ENCODE measurements around the gene TIMM23B. TPM values are rescaled to one million over a fixed set of nuclear protein-coding genes. Genes with fewer than 3 reads are reported as not detected.
"Not testable (repeated sequence)": the region's sequence is repeated elsewhere in the genome, so short reads cannot be mapped to it uniquely, and the experiment has no call there.

Gene TIMM23B
- total and polyA plus RNA-seq, 2 donors (not counting 1 experiment from before 2014, with no cell fraction given): 14.7 to 22.8 TPM

GRCh38 chr10:49916451-49916850 lies 25.4 kb upstream of the TIMM23B start:
- H4K20me1 ChIP-seq (ENCODE audit: control insufficient read depth, extremely low read depth, insufficient read depth, low read length); H2AFZ ChIP-seq (ENCODE audit: low read length); H3K4me2 ChIP-seq (ENCODE audit: extremely low read depth, insufficient read depth, low read length); H3K27ac ChIP-seq (ENCODE audit: insufficient read depth, low read length); H3K4me1 ChIP-seq (ENCODE audit: control insufficient read depth, extremely low read depth, insufficient read depth, low read length); H3K9ac ChIP-seq (ENCODE audit: insufficient read depth, low read length); H3K36me3 ChIP-seq (ENCODE audit: control insufficient read depth, insufficient read depth, low read length); DNase-seq (ENCODE audit: low read depth in 2 of 2); H3K4me3 ChIP-seq (replicated peaks in 1 of 4; ENCODE audit: control extremely low read depth in 1 of 4, insufficient read depth in 1 of 4, low read depth in 3 of 4, low read length in 4 of 4); H3K27me3 ChIP-seq (ENCODE audit: control insufficient read depth, insufficient read depth, low read length); H3K79me2 ChIP-seq (ENCODE audit: control insufficient read depth, insufficient read depth, low read length); H3K9me3 ChIP-seq (ENCODE audit: control insufficient read depth, insufficient read depth, low read depth, low read length): not testable (repeated sequence)

- not testable (repeated sequence) for H3K9ac ChIP-seq (ENCODE audit: insufficient read depth, low read length); H3K4me2 ChIP-seq (ENCODE audit: extremely low read depth, insufficient read depth, low read length); H3K4me1 ChIP-seq (ENCODE audit: control insufficient read depth, extremely low read depth, insufficient read depth, low read length); H4K20me1 ChIP-seq (ENCODE audit: control insufficient read depth, extremely low read depth, insufficient read depth, low read length); DNase-seq (ENCODE audit: low read depth in 2 of 2); H3K9me3 ChIP-seq (ENCODE audit: control insufficient read depth, insufficient read depth, low read depth, low read length); H3K27me3 ChIP-seq (ENCODE audit: control insufficient read depth, insufficient read depth, low read length); H3K4me3 ChIP-seq (replicated peaks in 1 of 4; ENCODE audit: control extremely low read depth in 1 of 4, insufficient read depth in 1 of 4, low read depth in 3 of 4, low read length in 4 of 4); H3K27ac ChIP-seq (ENCODE audit: insufficient read depth, low read length); H2AFZ ChIP-seq (ENCODE audit: low read length); H3K36me3 ChIP-seq (ENCODE audit: control insufficient read depth, insufficient read depth, low read length); H3K79me2 ChIP-seq (ENCODE audit: control insufficient read depth, insufficient read depth, low read length)
Measured at GRCh38 chr10:49917927-49918326, 23.9 kb upstream of the TIMM23B start.

GRCh38 chr10:49922041-49922440 lies 19.8 kb upstream of the TIMM23B start:
- DNase-seq (ENCODE audit: low read depth in 2 of 2); H3K27me3 ChIP-seq (ENCODE audit: control insufficient read depth, insufficient read depth, low read length); H3K4me1 ChIP-seq (ENCODE audit: control insufficient read depth, extremely low read depth, insufficient read depth, low read length); H4K20me1 ChIP-seq (ENCODE audit: control insufficient read depth, extremely low read depth, insufficient read depth, low read length); H3K79me2 ChIP-seq (ENCODE audit: control insufficient read depth, insufficient read depth, low read length); H3K27ac ChIP-seq (ENCODE audit: insufficient read depth, low read length); H3K9ac ChIP-seq (ENCODE audit: insufficient read depth, low read length); H3K4me2 ChIP-seq (ENCODE audit: extremely low read depth, insufficient read depth, low read length); H3K9me3 ChIP-seq (ENCODE audit: control insufficient read depth, insufficient read depth, low read depth, low read length); H3K4me3 ChIP-seq (replicated peaks in 1 of 4; ENCODE audit: control extremely low read depth in 1 of 4, insufficient read depth in 1 of 4, low read depth in 3 of 4, low read length in 4 of 4); H3K36me3 ChIP-seq (ENCODE audit: control insufficient read depth, insufficient read depth, low read length); H2AFZ ChIP-seq (ENCODE audit: low read length): not testable (repeated sequence)

- not testable (repeated sequence) for H3K9me3 ChIP-seq (ENCODE audit: control insufficient read depth, insufficient read depth, low read depth, low read length); H3K4me1 ChIP-seq (ENCODE audit: control insufficient read depth, extremely low read depth, insufficient read depth, low read length); H3K36me3 ChIP-seq (ENCODE audit: control insufficient read depth, insufficient read depth, low read length); H3K27ac ChIP-seq (ENCODE audit: insufficient read depth, low read length); H3K9ac ChIP-seq (ENCODE audit: insufficient read depth, low read length); H3K4me2 ChIP-seq (ENCODE audit: extremely low read depth, insufficient read depth, low read length); H3K4me3 ChIP-seq (replicated peaks in 1 of 4; ENCODE audit: control extremely low read depth in 1 of 4, insufficient read depth in 1 of 4, low read depth in 3 of 4, low read length in 4 of 4); H3K27me3 ChIP-seq (ENCODE audit: control insufficient read depth, insufficient read depth, low read length); H2AFZ ChIP-seq (ENCODE audit: low read length); H4K20me1 ChIP-seq (ENCODE audit: control insufficient read depth, extremely low read depth, insufficient read depth, low read length); H3K79me2 ChIP-seq (ENCODE audit: control insufficient read depth, insufficient read depth, low read length); DNase-seq (ENCODE audit: low read depth in 2 of 2)
Measured at GRCh38 chr10:49923572-49923971, 18.3 kb upstream of the TIMM23B start.

GRCh38 chr10:49931276-49931675 lies 10.6 kb upstream of the TIMM23B start:
- not testable (repeated sequence) for H3K9ac ChIP-seq (ENCODE audit: insufficient read depth, low read length); H3K9me3 ChIP-seq (ENCODE audit: control insufficient read depth, insufficient read depth, low read depth, low read length); H3K79me2 ChIP-seq (ENCODE audit: control insufficient read depth, insufficient read depth, low read length); H4K20me1 ChIP-seq (ENCODE audit: control insufficient read depth, extremely low read depth, insufficient read depth, low read length); H2AFZ ChIP-seq (ENCODE audit: low read length); H3K4me1 ChIP-seq (ENCODE audit: control insufficient read depth, extremely low read depth, insufficient read depth, low read length); DNase-seq (ENCODE audit: low read depth in 2 of 2); H3K4me3 ChIP-seq (replicated peaks in 1 of 4; ENCODE audit: control extremely low read depth in 1 of 4, insufficient read depth in 1 of 4, low read depth in 3 of 4, low read length in 4 of 4); H3K36me3 ChIP-seq (ENCODE audit: control insufficient read depth, insufficient read depth, low read length); H3K27me3 ChIP-seq (ENCODE audit: control insufficient read depth, insufficient read depth, low read length); H3K27ac ChIP-seq (ENCODE audit: insufficient read depth, low read length); H3K4me2 ChIP-seq (ENCODE audit: extremely low read depth, insufficient read depth, low read length)

GRCh38 chr10:49931959-49932728 lies 9.7 kb upstream of the TIMM23B start:
- H3K4me2 ChIP-seq (ENCODE audit: extremely low read depth, insufficient read depth, low read length); DNase-seq (ENCODE audit: low read depth in 2 of 2); H3K9me3 ChIP-seq (ENCODE audit: control insufficient read depth, insufficient read depth, low read depth, low read length); H3K4me1 ChIP-seq (ENCODE audit: control insufficient read depth, extremely low read depth, insufficient read depth, low read length); H3K36me3 ChIP-seq (ENCODE audit: control insufficient read depth, insufficient read depth, low read length); H2AFZ ChIP-seq (ENCODE audit: low read length); H3K9ac ChIP-seq (ENCODE audit: insufficient read depth, low read length); H4K20me1 ChIP-seq (ENCODE audit: control insufficient read depth, extremely low read depth, insufficient read depth, low read length); H3K27ac ChIP-seq (ENCODE audit: insufficient read depth, low read length); H3K79me2 ChIP-seq (ENCODE audit: control insufficient read depth, insufficient read depth, low read length); H3K4me3 ChIP-seq (replicated peaks in 1 of 4; ENCODE audit: control extremely low read depth in 1 of 4, insufficient read depth in 1 of 4, low read depth in 3 of 4, low read length in 4 of 4); H3K27me3 ChIP-seq (ENCODE audit: control insufficient read depth, insufficient read depth, low read length): not testable (repeated sequence)

- peak overlapping the region; percentile 68 for H3K9ac ChIP-seq (ENCODE audit: insufficient read depth, low read length)
- peak overlapping the region; percentile 50 to 97 (median 80) for H3K4me3 ChIP-seq (replicated peaks in 1 of 4; ENCODE audit: control extremely low read depth in 1 of 4, insufficient read depth in 1 of 4, low read depth in 3 of 4, low read length in 4 of 4)
- H4K20me1 ChIP-seq (ENCODE audit: control insufficient read depth, extremely low read depth, insufficient read depth, low read length); H3K4me1 ChIP-seq (ENCODE audit: control insufficient read depth, extremely low read depth, insufficient read depth, low read length); H2AFZ ChIP-seq (ENCODE audit: low read length); H3K27me3 ChIP-seq (ENCODE audit: control insufficient read depth, insufficient read depth, low read length); H3K9me3 ChIP-seq (ENCODE audit: control insufficient read depth, insufficient read depth, low read depth, low read length); H3K36me3 ChIP-seq (ENCODE audit: control insufficient read depth, insufficient read depth, low read length): not testable (repeated sequence)
- peak overlapping the region; percentile 85 for H3K4me2 ChIP-seq (ENCODE audit: extremely low read depth, insufficient read depth, low read length)
- peak overlapping the region; percentile 60 for H3K27ac ChIP-seq (ENCODE audit: insufficient read depth, low read length)
- DNase-seq (ENCODE audit: low read depth in 2 of 2): peak; percentile 4 to 14
- peaks cover 40% of the 10 kb centered on the region for H3K79me2 ChIP-seq (ENCODE audit: control insufficient read depth, insufficient read depth, low read length)
Measured at GRCh38 chr10:49942339-49942705, 469 bp downstream of the TIMM23B start.
